GM19240 (cell line): ENCODE results near the gene ARHGAP25.

Experiments
- DNase-seq: peaks from one replicate; pipeline ENCODE4 v3.0.0; 2011; ENCODE audit warnings: low spot score; ENCODE audit not compliant: insufficient read length

ARHGAP25 gene

DNA sequence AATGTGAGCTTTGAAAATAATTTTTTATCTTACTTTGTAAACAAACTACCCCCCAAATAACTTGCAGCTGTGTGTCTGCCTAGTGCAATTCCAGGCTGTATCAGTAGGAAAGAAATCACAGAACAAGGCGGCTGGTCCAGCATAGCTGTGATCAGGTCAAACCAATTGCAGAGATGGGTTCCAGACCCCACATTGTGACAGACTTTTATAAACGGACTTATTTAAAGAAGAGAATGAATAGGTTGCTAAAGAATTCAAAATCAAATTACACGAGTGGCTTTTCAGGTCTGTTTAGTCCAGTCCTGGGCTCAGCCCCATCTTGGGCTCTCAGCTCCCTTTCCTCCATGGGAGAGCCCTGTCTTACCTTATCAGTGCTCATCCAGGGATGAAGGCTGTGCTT, 125.5 kb downstream of the ARHGAP25 start:
- DNase-seq = no peak

DNA sequence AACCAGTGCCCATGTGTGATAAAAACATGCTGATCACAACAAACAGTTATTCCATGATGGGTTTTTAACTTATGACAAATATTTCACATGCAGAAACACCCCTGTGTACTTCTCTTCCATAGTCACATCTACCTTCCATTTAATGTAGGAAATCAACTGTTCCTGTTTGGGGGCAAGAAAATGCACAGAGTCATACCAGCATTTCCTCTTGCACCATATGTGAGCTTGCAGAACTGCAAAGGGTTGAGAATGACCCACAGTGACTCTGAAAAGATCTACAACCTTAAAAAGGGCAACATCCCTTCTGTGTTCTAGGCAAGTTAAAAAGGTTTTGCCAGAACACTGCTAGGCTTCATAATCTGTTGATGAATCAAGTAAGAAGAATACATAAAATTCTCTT, 126.7 kb downstream of the ARHGAP25 start:
- DNase-seq = no peak

DNA sequence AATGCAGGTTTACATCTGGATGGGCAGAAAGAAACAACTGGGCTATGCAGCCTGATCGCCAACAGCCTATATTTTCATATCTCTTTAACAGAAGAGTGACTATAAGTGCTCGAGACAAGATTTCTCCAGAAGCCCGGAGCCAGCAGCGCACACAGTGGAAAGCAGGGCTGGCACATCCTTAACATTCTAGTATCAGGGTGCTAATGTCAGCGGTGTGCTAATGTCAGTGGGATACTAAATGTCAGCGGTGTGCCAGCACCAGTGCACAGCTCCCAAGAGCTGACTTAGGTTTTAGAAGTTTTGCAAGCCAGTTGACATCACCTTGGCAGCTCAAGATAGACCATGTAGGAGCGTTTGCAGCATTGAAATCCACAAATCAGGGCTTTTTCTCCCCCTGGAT, 128.3 kb downstream of the ARHGAP25 start:
- DNase-seq = no peak

DNA sequence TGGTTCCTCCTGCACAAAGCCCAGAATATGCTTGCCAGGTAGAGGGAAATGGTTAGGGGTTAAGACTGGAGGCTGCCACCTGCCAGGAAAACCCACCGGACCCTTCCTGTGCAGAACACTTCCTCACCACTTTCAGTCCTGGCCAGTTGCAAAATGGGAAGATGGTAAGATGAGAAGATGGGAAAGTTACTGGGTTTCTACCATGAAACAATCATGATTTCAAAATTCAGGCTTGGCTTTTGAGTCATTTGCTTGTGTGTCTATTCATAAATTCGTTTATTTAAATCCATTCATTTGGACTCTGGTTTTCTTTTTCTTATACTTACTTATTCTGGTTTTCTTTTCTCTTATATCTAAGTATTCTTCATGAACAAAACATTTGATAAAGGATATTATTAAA, 129.4 kb downstream of the ARHGAP25 start:
- no peak for DNase-seq

DNA sequence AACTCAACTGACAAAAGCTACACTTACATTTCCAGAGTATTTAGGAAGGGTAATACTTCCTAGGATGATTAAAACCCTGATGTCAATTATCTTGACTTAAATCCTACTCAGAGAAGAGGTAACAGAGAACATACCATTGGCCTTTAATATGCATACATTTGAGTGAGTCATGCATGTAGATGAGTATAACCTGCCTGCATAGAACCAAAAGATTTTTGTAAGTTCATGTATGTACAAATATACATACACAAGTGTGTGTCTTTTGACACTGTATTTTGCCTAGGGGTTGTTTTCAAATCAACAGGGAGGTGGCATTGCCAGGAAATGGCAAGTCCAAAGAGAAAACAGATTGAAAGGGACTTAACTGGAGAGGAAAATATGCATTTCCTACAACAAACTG, 130.5 kb downstream of the ARHGAP25 start:
- DNase-seq = no peak

DNA sequence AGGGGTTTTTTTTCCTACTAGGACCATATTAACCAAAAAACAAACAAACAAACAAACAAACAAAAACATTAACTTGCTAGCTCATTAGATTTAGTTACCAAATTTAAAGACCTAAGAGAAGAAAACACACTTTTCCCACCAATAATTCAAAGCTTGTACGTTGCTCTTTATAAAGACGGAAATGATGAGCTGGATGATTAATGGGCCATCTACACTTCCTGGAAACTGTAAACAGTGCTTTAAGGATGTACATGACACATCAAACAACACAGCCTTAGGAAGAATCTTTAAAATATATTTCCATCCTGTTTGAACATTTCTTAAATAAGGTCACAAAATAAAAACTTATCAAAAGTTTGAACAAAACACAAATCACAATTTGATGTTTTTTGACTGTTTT, 135.6 kb downstream of the ARHGAP25 start:
- DNase-seq = no peak

DNA sequence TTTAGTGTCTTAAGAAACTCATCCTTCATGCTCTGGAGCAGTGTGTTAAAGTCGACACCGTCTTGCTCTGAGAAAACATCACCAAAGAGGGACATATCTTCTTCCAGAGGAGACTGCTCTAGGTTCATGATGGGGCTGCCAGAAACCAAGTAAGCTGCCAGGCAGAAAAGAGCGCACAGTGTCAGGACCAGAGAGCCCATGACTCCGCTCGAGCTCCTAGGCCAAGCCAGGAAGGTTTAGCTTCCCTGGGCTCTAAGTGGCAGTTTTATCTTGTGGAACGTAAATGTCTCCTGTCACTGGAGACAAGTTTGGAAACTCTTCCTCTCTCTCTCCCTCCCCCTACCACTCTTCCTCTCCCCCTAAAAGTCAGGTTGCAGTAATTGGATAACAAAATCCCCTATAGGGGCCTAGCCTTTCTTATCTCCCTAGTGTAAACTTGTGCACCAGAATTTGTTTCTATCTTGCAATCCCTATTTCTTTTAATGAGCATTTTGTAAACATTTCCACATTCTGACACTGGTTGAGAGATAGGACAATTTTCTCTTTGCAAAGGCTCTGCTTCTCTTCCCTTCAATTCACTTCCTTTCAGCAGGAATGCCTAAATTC, 136.7 kb downstream of the ARHGAP25 start, which contains the start of gene BMP10:
Gene BMP10, minus strand, starts transcription at position 239 of the 606 bp plus-strand sequence. Its CDS starts 39 bp downstream, at position 200.
- DNase-seq = no peak
